HepG2 (cell line): Measurements from ENCODE around the gene YIPF3. TPM values are rescaled to one million over a fixed set of nuclear protein-coding genes. Genes with fewer than 3 reads are reported as not detected.

ENCODE experiments used
- CBX5 ChIP-seq: sonication (generic); formaldehyde crosslinking; IDR thresholded peaks from 2 replicates; pipeline ENCODE4 v1.4.0; 2020; ENCODE audit warnings: missing genetic modification reagents, borderline replicate concordance
- GATAD2A ChIP-seq: IDR thresholded peaks from 2 replicates; pipeline ENCODE4 v1.6.1; 2016
- NRL ChIP-seq: sonication (generic); formaldehyde crosslinking; IDR thresholded peaks from 2 replicates; pipeline ENCODE4 v1.5.0; 2020; ENCODE audit warnings: missing genetic modification reagents, mild to moderate bottlenecking, moderate library complexity, borderline replicate concordance
- POLR2AphosphoS2 ChIP-seq: IDR thresholded peaks from 2 replicates; pipeline ENCODE4 v1.6.1; 2011; ENCODE audit warnings: low read depth, low read length, improper control_type of control experiment
- RAD51 ChIP-seq: fragments of 450-650 bp; IDR thresholded peaks from 2 replicates; pipeline ENCODE4 v1.6.1; 2016; ENCODE audit warnings: borderline replicate concordance
- SCMH1 ChIP-seq: sonication (generic); formaldehyde crosslinking; IDR thresholded peaks from 2 replicates; pipeline ENCODE4 v1.9.0; 2021; ENCODE audit warnings: missing genetic modification reagents, mild to moderate bottlenecking, borderline replicate concordance
- STAG1 ChIP-seq: sonication (generic); formaldehyde crosslinking; IDR thresholded peaks from 2 replicates; pipeline ENCODE4 v1.4.0; 2020; ENCODE audit warnings: missing genetic modification reagents
- TCF7L2 ChIP-seq: IDR thresholded peaks from 2 replicates; pipeline ENCODE4 v1.6.1; 2011; ENCODE audit warnings: mild to moderate bottlenecking, low read depth, low read length, moderate library complexity
- TEAD2 ChIP-seq: sonication (generic); formaldehyde crosslinking; IDR thresholded peaks from 2 replicates; pipeline ENCODE4 v1.9.0; 2021; ENCODE audit warnings: missing genetic modification reagents
- TGIF2 ChIP-seq: IDR thresholded peaks from 2 replicates; pipeline ENCODE4 v1.6.1; 2016; ENCODE audit warnings: control low read depth, missing compliant biosample characterization
- THAP11 ChIP-seq: IDR thresholded peaks from 2 replicates; pipeline ENCODE4 v1.6.1; 2016; ENCODE audit warnings: missing biosample characterization, missing genetic modification reagents
- ZBTB49 ChIP-seq: sonication (generic); formaldehyde crosslinking; IDR thresholded peaks from 2 replicates; pipeline ENCODE4 v1.4.0; 2020; ENCODE audit warnings: missing genetic modification reagents, borderline replicate concordance
- ZNF224 ChIP-seq: sonication (generic); formaldehyde crosslinking; IDR thresholded peaks from 2 replicates; pipeline ENCODE4 v1.5.0; 2020; ENCODE audit warnings: mild to moderate bottlenecking, missing genetic modification reagents
- ZNF446 ChIP-seq: sonication (generic); formaldehyde crosslinking; IDR thresholded peaks from 2 replicates; pipeline ENCODE4 v1.5.0; 2020; ENCODE audit warnings: mild to moderate bottlenecking, missing genetic modification reagents
- ZNF572 ChIP-seq: sonication (generic); formaldehyde crosslinking; IDR thresholded peaks from 2 replicates; pipeline ENCODE4 v1.5.1; 2020; ENCODE audit warnings: mild to moderate bottlenecking, missing genetic modification reagents
- ZNF709 ChIP-seq: sonication (generic); formaldehyde crosslinking; IDR thresholded peaks from 2 replicates; pipeline ENCODE4 v1.5.0; 2020; ENCODE audit warnings: mild to moderate bottlenecking, missing genetic modification reagents
- ZSCAN22 ChIP-seq: sonication (generic); formaldehyde crosslinking; IDR thresholded peaks from 2 replicates; pipeline ENCODE4 v1.4.0; 2020; ENCODE audit warnings: mild to moderate bottlenecking, missing genetic modification reagents
- polyA plus RNA-seq, 8 experiments: library from polyadenylated mRNA; depleted of rRNA in 3 of 8; stranded (reverse) in 7 of 8; unstranded in 1 of 8; fragments of >200 nt; fragmentation: Illumina TruSeq in 4 of 8; extraction: Trizol in 4 of 8; gene quantifications; 2 replicates each; pipeline versions ENCODE4 v1.2.1 to v1.2.3, GENCODE V29; 2011 to 2016; ENCODE audit warnings: low read depth in 4 of 8, missing spikeins in 1 of 8, mixed read lengths in 1 of 8; ENCODE audit not compliant: insufficient read depth in 1 of 8
- total RNA-seq, 5 experiments: library from RNA; depleted of rRNA; stranded (reverse); fragments of >200 nt; fragmentation: Illumina TruSeq; extraction: Trizol; gene quantifications; 2 replicates each; pipeline ENCODE4 v1.2.3, GENCODE V29; 2016; ENCODE audit warnings: low read depth in 1 of 5
- TF ChIP-seq, protein P1 (sequence below): fragments of 450-650 bp; IDR thresholded peaks from 2 replicates; pipeline ENCODE4 v1.6.1; 2017; ENCODE audit warnings: mild to moderate bottlenecking
- TF ChIP-seq, protein P2 (sequence below), 2 experiments: sonication (generic) in 1 of 2; formaldehyde crosslinking in 1 of 2; IDR thresholded peaks; 2 replicates each; pipeline versions ENCODE4 v1.6.1 to v1.9.0; 2014 to 2022; ENCODE audit warnings: antibody characterized with exemption in 1 of 2, borderline replicate concordance in 1 of 2, inconsistent platforms in 1 of 2, low read depth in 1 of 2, missing genetic modification reagents in 1 of 2

Gene YIPF3
- total and polyA plus RNA-seq, 2 of the 13 experiments (the other 11 are each of a cell fraction or from before 2014, with no cell fraction given): 107 to 206 TPM

GRCh38 chr6:43506667-43507471 is 9.9 kb downstream of the YIPF3 start (continued):
- TF ChIP-seq, protein P1, sequence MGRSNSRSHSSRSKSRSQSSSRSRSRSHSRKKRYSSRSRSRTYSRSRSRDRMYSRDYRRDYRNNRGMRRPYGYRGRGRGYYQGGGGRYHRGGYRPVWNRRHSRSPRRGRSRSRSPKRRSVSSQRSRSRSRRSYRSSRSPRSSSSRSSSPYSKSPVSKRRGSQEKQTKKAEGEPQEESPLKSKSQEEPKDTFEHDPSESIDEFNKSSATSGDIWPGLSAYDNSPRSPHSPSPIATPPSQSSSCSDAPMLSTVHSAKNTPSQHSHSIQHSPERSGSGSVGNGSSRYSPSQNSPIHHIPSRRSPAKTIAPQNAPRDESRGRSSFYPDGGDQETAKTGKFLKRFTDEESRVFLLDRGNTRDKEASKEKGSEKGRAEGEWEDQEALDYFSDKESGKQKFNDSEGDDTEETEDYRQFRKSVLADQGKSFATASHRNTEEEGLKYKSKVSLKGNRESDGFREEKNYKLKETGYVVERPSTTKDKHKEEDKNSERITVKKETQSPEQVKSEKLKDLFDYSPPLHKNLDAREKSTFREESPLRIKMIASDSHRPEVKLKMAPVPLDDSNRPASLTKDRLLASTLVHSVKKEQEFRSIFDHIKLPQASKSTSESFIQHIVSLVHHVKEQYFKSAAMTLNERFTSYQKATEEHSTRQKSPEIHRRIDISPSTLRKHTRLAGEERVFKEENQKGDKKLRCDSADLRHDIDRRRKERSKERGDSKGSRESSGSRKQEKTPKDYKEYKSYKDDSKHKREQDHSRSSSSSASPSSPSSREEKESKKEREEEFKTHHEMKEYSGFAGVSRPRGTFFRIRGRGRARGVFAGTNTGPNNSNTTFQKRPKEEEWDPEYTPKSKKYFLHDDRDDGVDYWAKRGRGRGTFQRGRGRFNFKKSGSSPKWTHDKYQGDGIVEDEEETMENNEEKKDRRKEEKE: no peak
- 0 out of 2 replicates have a peak, but pooled peaks have one; percentile 38 for TF ChIP-seq NRL
- 0 out of 2 replicates have a peak, but pooled peaks have one; percentile 56 for TF ChIP-seq ZNF224 (CRISPR knock-in tag)
- TF ChIP-seq SCMH1 (CRISPR knock-in tag): no peak
- TF ChIP-seq ZSCAN22: no peak
- TF ChIP-seq THAP11 (CRISPR knock-in tag): peak; percentile 63; the same call in 1 of the 2 replicates
- no peak for TF ChIP-seq ZNF709 (CRISPR knock-in tag)
- TF ChIP-seq RAD51: no peak
- TF ChIP-seq, protein P2, sequence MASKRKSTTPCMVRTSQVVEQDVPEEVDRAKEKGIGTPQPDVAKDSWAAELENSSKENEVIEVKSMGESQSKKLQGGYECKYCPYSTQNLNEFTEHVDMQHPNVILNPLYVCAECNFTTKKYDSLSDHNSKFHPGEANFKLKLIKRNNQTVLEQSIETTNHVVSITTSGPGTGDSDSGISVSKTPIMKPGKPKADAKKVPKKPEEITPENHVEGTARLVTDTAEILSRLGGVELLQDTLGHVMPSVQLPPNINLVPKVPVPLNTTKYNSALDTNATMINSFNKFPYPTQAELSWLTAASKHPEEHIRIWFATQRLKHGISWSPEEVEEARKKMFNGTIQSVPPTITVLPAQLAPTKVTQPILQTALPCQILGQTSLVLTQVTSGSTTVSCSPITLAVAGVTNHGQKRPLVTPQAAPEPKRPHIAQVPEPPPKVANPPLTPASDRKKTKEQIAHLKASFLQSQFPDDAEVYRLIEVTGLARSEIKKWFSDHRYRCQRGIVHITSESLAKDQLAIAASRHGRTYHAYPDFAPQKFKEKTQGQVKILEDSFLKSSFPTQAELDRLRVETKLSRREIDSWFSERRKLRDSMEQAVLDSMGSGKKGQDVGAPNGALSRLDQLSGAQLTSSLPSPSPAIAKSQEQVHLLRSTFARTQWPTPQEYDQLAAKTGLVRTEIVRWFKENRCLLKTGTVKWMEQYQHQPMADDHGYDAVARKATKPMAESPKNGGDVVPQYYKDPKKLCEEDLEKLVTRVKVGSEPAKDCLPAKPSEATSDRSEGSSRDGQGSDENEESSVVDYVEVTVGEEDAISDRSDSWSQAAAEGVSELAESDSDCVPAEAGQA (IDR thresholded peaks at IDR 0.05; ENCODE audit: low read depth): no peak
- TF ChIP-seq, protein P2 (CRISPR knock-in tag; IDR thresholded peaks at IDR 0.05; ENCODE audit: borderline replicate concordance): no peak
- TF ChIP-seq ZBTB49 (CRISPR knock-in tag): 0 out of 2 replicates have a peak, but pooled peaks have one; percentile 46
- TF ChIP-seq POLR2AphosphoS2: no peak
- TF ChIP-seq TCF7L2: no peak
- TF ChIP-seq GATAD2A (CRISPR knock-in tag): peak; percentile 67
- TF ChIP-seq STAG1 (CRISPR knock-in tag): peak; percentile 97
- no peak; the same call in 1 of the 2 replicates for TF ChIP-seq CBX5 (CRISPR knock-in tag)
- no peak for TF ChIP-seq TGIF2 (CRISPR knock-in tag)
- TF ChIP-seq ZNF572: no peak
- TF ChIP-seq ZNF446 (CRISPR knock-in tag): no peak
- no peak for TF ChIP-seq TEAD2 (CRISPR knock-in tag)
